HL-60 (cell line): ENCODE data around the gene GPATCH1.

Experiments
- CTCF ChIP-seq: IDR thresholded peaks from one replicate; pipeline ENCODE4 v1.5.1; 2011; ENCODE audit warnings: low read length, control low read depth, inconsistent platforms; ENCODE audit not compliant: insufficient read depth
- POLR2AphosphoS5 ChIP-seq: IDR thresholded peaks from 2 replicates; pipeline ENCODE4 v1.6.1; 2012; ENCODE audit warnings: low read depth
- REST ChIP-seq: IDR thresholded peaks from 2 replicates; pipeline ENCODE4 v1.6.1; 2012; ENCODE audit warnings: low read depth; ENCODE audit not compliant: insufficient replicate concordance
- SPI1 ChIP-seq: IDR thresholded peaks from 2 replicates; pipeline ENCODE4 v1.6.1; 2012; ENCODE audit warnings: low read depth, mild to moderate bottlenecking, borderline replicate concordance

GRCh38 chr19:33080761-33081681 lies at the start of gene GPATCH1:
- TF ChIP-seq CTCF = no peak
- TF ChIP-seq POLR2AphosphoS5 = peak; percentile 90
- TF ChIP-seq SPI1 = peak; percentile 45; the same call in 1 of the 2 replicates
- TF ChIP-seq REST = no peak
